ENCODE results near the gene CREB3L1.

The CREB3L1 gene

DNA sequence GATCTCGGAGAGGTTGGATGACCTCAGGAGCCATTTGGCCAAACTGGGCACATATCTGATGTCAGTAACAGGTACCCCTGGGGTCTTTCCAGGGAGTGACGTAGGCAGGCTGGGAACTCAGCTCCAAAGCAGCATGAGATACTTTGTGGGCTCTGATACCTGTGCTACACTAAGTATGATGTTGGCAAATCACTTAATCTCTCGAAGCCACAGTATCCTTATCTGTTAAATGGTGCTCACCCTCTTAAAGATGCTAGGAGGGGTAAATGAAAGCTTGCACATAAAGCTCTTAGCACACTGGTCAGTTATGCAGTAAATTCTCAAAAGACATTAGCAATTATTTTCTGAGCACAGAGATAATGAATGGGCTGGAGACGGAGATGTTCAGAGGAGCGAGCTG lies 52.7 kb downstream of the CREB3L1 start:
- H3K36me3 Mint-ChIP-seq (ENCODE audit: low read depth), result peaks cover 3% of the 10 kb centered on the region
- peaks cover 67% of the 10 kb centered on the region for H3K27me3 Mint-ChIP-seq (ENCODE audit: low read depth)
- peaks cover 33% of the 10 kb centered on the region for H3K4me1 Mint-ChIP-seq (ENCODE audit: low read depth)
- no peak overlapping the region for H3K27ac Mint-ChIP-seq
- DNase-seq (ENCODE audit: low spot score), result no peak
- H3K9me3 Mint-ChIP-seq, result no peaks in the 10 kb centered on the region
- peak overlapping the region; percentile 75 for H3K4me3 Mint-ChIP-seq

DNA sequence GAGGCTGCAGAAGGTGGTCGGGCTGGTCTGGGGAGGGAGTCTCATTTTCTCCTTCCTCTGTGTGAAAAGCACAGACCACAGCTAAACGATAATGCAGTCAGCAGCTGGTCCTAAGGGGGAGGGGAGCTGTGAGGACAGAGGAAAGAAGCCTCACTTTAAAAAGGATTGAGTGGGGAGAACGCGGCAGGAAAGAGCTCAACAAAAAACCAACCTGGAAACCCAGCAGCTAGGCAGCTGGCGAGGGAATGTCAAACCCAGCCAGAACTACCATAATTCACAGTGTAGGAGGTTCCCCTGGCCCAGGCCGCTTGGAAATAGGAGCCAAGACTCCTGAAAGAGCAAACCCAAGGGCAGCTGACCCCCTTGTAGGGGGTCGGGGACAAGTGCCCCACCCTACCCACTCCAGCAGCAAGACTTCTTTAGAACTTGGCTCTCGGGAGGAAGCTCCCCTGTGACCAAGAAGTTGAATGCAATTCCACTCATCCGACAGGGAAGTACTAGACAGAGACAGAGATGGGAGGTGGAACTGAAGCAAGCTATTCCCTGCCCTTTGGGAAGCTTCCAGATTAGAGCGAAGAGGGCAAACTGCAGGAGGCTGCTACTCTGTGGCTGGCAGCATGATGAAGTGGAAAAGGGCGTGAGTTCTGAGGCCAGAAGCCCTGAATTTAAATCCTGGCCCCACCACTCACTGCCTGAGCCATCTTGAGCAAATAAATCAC lies 53.3 kb downstream of the CREB3L1 start:
- Mint-ChIP-seq H3K27ac (peak overlapping the region; percentile 69), H3K27me3 (ENCODE audit: low read depth) (peaks cover 63% of the 10 kb centered on the region), H3K4me3 (peak overlapping the region; percentile 75), H3K4me1 (ENCODE audit: low read depth) (peaks cover 33% of the 10 kb centered on the region), H3K9me3 (no peaks in the 10 kb centered on the region), H3K36me3 (ENCODE audit: low read depth) (peaks cover 3% of the 10 kb centered on the region)
- no peak for DNase-seq (ENCODE audit: low spot score)

GRCh38 chr11:46331282-46331984 lies 54.0 kb downstream of the CREB3L1 start:
- peak; percentile 51 for DNase-seq (ENCODE audit: low spot score)
- H3K27ac Mint-ChIP-seq, result peak overlapping the region; percentile 69
- H3K27me3 Mint-ChIP-seq (ENCODE audit: low read depth), result peaks cover 66% of the 10 kb centered on the region
- peak overlapping the region; percentile 75 for H3K4me3 Mint-ChIP-seq
- peaks cover 3% of the 10 kb centered on the region for H3K36me3 Mint-ChIP-seq (ENCODE audit: low read depth)
- no peaks in the 10 kb centered on the region for H3K9me3 Mint-ChIP-seq
- peaks cover 35% of the 10 kb centered on the region for H3K4me1 Mint-ChIP-seq (ENCODE audit: low read depth)

- peaks cover 3% of the 10 kb centered on the region for H3K36me3 Mint-ChIP-seq (ENCODE audit: low read depth)
- H3K27me3 Mint-ChIP-seq (ENCODE audit: low read depth), result peaks cover 60% of the 10 kb centered on the region
- no peaks in the 10 kb centered on the region for H3K9me3 Mint-ChIP-seq
- H3K4me3 Mint-ChIP-seq, result peak overlapping the region; percentile 75
- DNase-seq (ENCODE audit: low spot score), result no peak
- H3K4me1 Mint-ChIP-seq (ENCODE audit: low read depth), result peaks cover 38% of the 10 kb centered on the region
- H3K27ac Mint-ChIP-seq, result no peak overlapping the region
Observed at GRCh38 chr11:46332093-46332567, 54.7 kb downstream of the CREB3L1 start.

- H3K27ac Mint-ChIP-seq, result no peak overlapping the region
- peaks cover 3% of the 10 kb centered on the region for H3K36me3 Mint-ChIP-seq (ENCODE audit: low read depth)
- H3K4me1 Mint-ChIP-seq (ENCODE audit: low read depth), result peaks cover 41% of the 10 kb centered on the region
- peaks cover 57% of the 10 kb centered on the region for H3K27me3 Mint-ChIP-seq (ENCODE audit: low read depth)
- DNase-seq (ENCODE audit: low spot score), result no peak
- no peaks in the 10 kb centered on the region for H3K9me3 Mint-ChIP-seq
- H3K4me3 Mint-ChIP-seq, result no peak overlapping the region
Observed at GRCh38 chr11:46332568-46333393, 55.3 kb downstream of the CREB3L1 start.

DNA sequence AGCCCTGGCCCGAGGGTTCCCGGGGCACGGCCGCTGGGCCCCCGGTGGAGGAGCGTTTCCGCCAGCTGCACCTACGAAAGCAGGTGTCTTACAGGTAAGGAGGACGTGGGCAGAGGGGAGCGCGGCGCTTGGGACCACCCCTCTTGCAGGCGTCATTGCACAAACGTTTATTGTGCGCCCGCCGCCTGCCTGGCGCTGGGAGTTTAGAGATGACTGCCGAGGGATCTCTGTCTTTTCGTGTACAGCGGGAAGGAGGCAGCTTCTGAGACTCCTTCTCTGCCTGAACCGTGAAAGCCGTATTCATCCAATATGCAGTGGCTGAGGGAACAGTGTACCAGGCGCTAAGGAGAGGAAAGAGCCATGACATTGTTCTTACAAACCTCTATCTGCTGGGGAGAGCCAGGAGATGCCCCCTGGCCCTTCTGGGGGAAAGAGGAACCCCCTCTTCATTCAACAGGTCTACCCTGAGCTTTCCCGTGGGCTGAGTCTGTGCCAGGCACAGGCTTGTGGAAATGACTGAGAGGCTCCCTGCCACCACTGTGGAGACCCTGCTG lies 56.0 kb downstream of the CREB3L1 start:
- Mint-ChIP-seq H3K36me3 (ENCODE audit: low read depth) (peaks cover 3% of the 10 kb centered on the region), H3K4me3 (peak overlapping the region; percentile 68), H3K9me3 (no peaks in the 10 kb centered on the region), H3K27me3 (ENCODE audit: low read depth) (peaks cover 53% of the 10 kb centered on the region), H3K4me1 (ENCODE audit: low read depth) (peaks cover 44% of the 10 kb centered on the region), H3K27ac (no peak overlapping the region)
- no peak for DNase-seq (ENCODE audit: low spot score)

- no peaks in the 10 kb centered on the region for H3K9me3 Mint-ChIP-seq
- DNase-seq (ENCODE audit: low spot score), result no peak
- peaks cover 3% of the 10 kb centered on the region for H3K36me3 Mint-ChIP-seq (ENCODE audit: low read depth)
- peaks cover 47% of the 10 kb centered on the region for H3K4me1 Mint-ChIP-seq (ENCODE audit: low read depth)
- peaks cover 52% of the 10 kb centered on the region for H3K27me3 Mint-ChIP-seq (ENCODE audit: low read depth)
- H3K4me3 Mint-ChIP-seq, result no peak overlapping the region
- H3K27ac Mint-ChIP-seq, result no peak overlapping the region
Observed at GRCh38 chr11:46334211-46334610, 56.7 kb downstream of the CREB3L1 start.

DNA sequence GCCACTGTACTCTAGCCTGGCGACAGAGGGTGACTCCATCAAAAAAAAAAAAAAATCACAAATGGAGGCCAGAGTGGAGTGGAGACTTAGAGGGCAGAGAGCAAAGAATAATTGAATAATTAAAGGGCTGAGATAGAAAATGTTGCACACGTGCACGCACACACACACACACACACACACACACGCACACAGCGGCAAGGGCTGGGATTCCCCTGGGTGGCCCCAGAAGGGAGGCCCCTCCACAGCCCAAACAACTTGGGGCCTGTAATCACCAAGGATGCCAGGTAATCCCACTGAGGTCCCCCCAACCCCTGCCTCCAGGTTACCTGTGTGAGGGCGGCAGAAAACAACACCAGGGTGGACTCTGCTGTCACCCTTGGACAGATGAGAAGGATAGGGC lies 57.8 kb downstream of the CREB3L1 start:
- no peak for DNase-seq (ENCODE audit: low spot score)
- Mint-ChIP-seq H3K9me3 (no peaks in the 10 kb centered on the region), H3K27ac (no peak overlapping the region), H3K4me3 (no peak overlapping the region), H3K27me3 (ENCODE audit: low read depth) (peaks cover 42% of the 10 kb centered on the region), H3K36me3 (ENCODE audit: low read depth) (peaks cover 3% of the 10 kb centered on the region), H3K4me1 (ENCODE audit: low read depth) (peaks cover 38% of the 10 kb centered on the region)

- H3K27ac Mint-ChIP-seq, result no peak overlapping the region
- peaks cover 3% of the 10 kb centered on the region for H3K36me3 Mint-ChIP-seq (ENCODE audit: low read depth)
- no peaks in the 10 kb centered on the region for H3K9me3 Mint-ChIP-seq
- no peak for DNase-seq (ENCODE audit: low spot score)
- H3K4me1 Mint-ChIP-seq (ENCODE audit: low read depth), result peaks cover 31% of the 10 kb centered on the region
- H3K27me3 Mint-ChIP-seq (ENCODE audit: low read depth), result peaks cover 34% of the 10 kb centered on the region
- H3K4me3 Mint-ChIP-seq, result no peak overlapping the region
Observed at GRCh38 chr11:46335890-46336562, 58.6 kb downstream of the CREB3L1 start.

DNA sequence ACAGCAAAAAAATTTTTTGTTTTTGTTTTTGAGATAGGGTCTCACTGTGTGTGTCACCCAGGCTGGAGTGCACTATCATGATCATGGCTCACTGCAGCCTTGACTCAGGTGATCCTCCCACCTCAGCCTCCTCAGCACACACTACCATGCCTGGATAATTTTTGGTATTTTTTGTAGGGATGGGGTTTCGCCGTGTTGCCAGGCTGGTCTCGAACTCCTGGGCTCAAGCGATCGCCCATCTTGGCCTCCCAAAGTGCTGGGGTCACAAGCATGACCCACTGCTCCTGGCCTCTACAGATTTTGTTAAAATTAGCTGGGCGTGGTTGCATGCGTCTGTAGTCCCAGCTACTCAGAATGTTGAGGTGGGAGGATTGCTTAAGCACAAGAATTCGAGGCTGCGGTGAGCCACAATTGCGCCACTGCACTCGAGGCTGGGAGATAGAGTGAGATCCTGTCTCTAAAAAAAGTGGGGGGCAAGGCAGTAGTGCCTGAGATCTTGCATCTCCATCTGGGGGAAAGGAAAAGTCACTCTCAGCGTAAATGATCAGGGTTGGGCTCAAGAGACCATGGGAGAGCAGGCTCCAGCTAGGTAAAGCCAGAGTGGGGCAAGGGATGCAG lies 59.2 kb downstream of the CREB3L1 start:
- Mint-ChIP-seq H3K4me3 (peak overlapping the region; percentile 12), H3K27me3 (ENCODE audit: low read depth) (peaks cover 28% of the 10 kb centered on the region), H3K4me1 (ENCODE audit: low read depth) (peaks cover 31% of the 10 kb centered on the region), H3K36me3 (ENCODE audit: low read depth) (peaks cover under 1% of the 10 kb centered on the region), H3K9me3 (no peaks in the 10 kb centered on the region), H3K27ac (no peak overlapping the region)
- no peak for DNase-seq (ENCODE audit: low spot score)

DNA sequence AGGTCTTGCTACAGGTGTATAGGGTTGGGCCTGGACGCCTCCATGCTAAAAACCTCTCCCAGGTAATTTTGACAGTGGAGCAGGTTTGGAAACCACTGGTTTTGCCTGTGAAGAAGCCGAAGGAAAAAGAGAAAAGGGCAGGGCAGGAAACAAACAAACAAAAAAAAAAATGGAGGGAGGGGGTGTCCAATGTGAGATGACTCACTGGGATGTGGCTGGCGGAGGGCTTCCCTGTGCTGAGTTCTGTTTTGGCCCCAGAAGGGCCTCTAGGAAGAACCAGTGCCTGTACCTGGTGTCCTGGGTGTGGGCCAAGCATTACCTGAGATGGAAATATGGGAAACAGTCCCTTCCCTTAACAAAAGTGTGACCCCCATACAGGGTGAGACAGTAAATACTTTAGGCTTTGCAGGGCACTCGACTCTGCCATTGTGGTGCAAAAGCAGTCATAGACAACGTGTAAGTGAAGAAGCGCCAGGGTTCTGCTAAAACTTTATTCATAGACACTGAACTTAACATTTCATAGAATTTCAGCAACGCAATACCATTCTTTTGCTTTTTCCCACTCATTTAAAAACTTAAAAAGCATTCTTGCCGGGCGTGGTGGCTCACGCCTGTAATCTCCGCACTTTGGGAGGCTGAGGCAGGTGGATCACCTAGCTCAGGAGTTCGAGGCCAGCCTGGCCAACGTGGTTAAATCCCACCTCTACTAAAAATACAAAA lies 60.3 kb downstream of the CREB3L1 start:
- DNase-seq (ENCODE audit: low spot score), result no peak
- no peak overlapping the region for H3K27ac Mint-ChIP-seq
- peaks cover 36% of the 10 kb centered on the region for H3K4me1 Mint-ChIP-seq (ENCODE audit: low read depth)
- no peaks in the 10 kb centered on the region for H3K36me3 Mint-ChIP-seq (ENCODE audit: low read depth)
- peaks cover 19% of the 10 kb centered on the region for H3K27me3 Mint-ChIP-seq (ENCODE audit: low read depth)
- H3K9me3 Mint-ChIP-seq, result no peaks in the 10 kb centered on the region
- H3K4me3 Mint-ChIP-seq, result no peak overlapping the region

GRCh38 chr11:46338636-46338987 lies 61.1 kb downstream of the CREB3L1 start:
- peaks cover 38% of the 10 kb centered on the region for H3K4me1 Mint-ChIP-seq (ENCODE audit: low read depth)
- no peak overlapping the region for H3K27ac Mint-ChIP-seq
- H3K27me3 Mint-ChIP-seq (ENCODE audit: low read depth), result peaks cover 18% of the 10 kb centered on the region
- no peaks in the 10 kb centered on the region for H3K36me3 Mint-ChIP-seq (ENCODE audit: low read depth)
- H3K9me3 Mint-ChIP-seq, result no peaks in the 10 kb centered on the region
- DNase-seq (ENCODE audit: low spot score), result no peak
- peak overlapping the region; percentile 14 for H3K4me3 Mint-ChIP-seq
